Trophoblast cell (in vitro differentiated cells and primary cell): ENCODE measurements around the gene SLC37A3.
A peak's percentile ranks its signal among the peaks of the same experiment; 100 is the strongest.

Source experiments
- DNase-seq, 2 donors: peaks; one replicate each; pipeline ENCODE4 v3.0.0-alpha.2; 2016
- H2AFZ ChIP-seq: 2 replicates; pipeline ENCODE4 v1.6.1; 2013; ENCODE audit warnings: low read length, moderate library complexity, mild to moderate bottlenecking; ENCODE audit not compliant: insufficient read depth, poor library complexity
- H2AK5ac ChIP-seq: 2 replicates; pipeline ENCODE4 v1.6.1; 2013; ENCODE audit warnings: mild to moderate bottlenecking, low read length
- H2BK120ac ChIP-seq: 2 replicates; pipeline ENCODE4 v1.6.1; 2013; ENCODE audit warnings: low read length, mild to moderate bottlenecking, moderate library complexity; ENCODE audit not compliant: insufficient read depth, poor library complexity
- H2BK12ac ChIP-seq: 2 replicates; pipeline ENCODE4 v1.6.1; 2013; ENCODE audit warnings: mild to moderate bottlenecking, low read length, moderate library complexity
- H2BK5ac ChIP-seq: 2 replicates; pipeline ENCODE4 v1.6.1; 2013; ENCODE audit warnings: low read length, low read depth, moderate library complexity, mild to moderate bottlenecking; ENCODE audit not compliant: poor library complexity
- H3K14ac ChIP-seq: 2 replicates; pipeline ENCODE4 v1.6.1; 2013; ENCODE audit warnings: mild to moderate bottlenecking, low read length
- H3K18ac ChIP-seq: 2 replicates; pipeline ENCODE4 v1.6.1; 2013; ENCODE audit warnings: mild to moderate bottlenecking, low read length
- H3K23ac ChIP-seq: 2 replicates; pipeline ENCODE4 v1.6.1; 2013; ENCODE audit warnings: low read length
- H3K27ac ChIP-seq: 2 replicates; pipeline ENCODE4 v1.5.1; 2013; ENCODE audit warnings: low read depth, mild to moderate bottlenecking, inconsistent platforms, low read length, moderate library complexity
- H3K27me3 ChIP-seq: 2 replicates; pipeline ENCODE4 v1.6.1; 2013; ENCODE audit warnings: inconsistent platforms, mild to moderate bottlenecking, low read length, moderate library complexity; ENCODE audit not compliant: insufficient read depth
- H3K36me3 ChIP-seq, 2 experiments: 1 replicate in 1 of 2; 2 replicates in 1 of 2; pipeline ENCODE4 v1.6.1; 2013; ENCODE audit warnings: low read length in 2 of 2, mild to moderate bottlenecking in 2 of 2, moderate library complexity in 1 of 2; ENCODE audit not compliant: insufficient read depth in 2 of 2, control insufficient read depth in 1 of 2
- H3K4ac ChIP-seq: 2 replicates; pipeline ENCODE4 v1.6.1; 2013; ENCODE audit warnings: low read depth, mild to moderate bottlenecking, low read length, moderate library complexity
- H3K4me1 ChIP-seq, 2 experiments: 1 replicate in 1 of 2; 2 replicates in 1 of 2; pipeline ENCODE4 v1.6.1; 2013; ENCODE audit warnings: low read length in 2 of 2, mild to moderate bottlenecking in 2 of 2, moderate library complexity in 1 of 2; ENCODE audit not compliant: insufficient read depth in 2 of 2, control insufficient read depth in 1 of 2
- H3K4me2 ChIP-seq: 2 replicates; pipeline ENCODE4 v1.6.1; 2013; ENCODE audit warnings: inconsistent platforms, mild to moderate bottlenecking, low read length, moderate library complexity
- H3K4me3 ChIP-seq: 2 replicates; pipeline ENCODE4 v1.5.1; 2013; ENCODE audit warnings: mild to moderate bottlenecking, low read depth, low read length, inconsistent platforms
- H3K79me1 ChIP-seq: one replicate; pipeline ENCODE4 v1.6.1; 2013; ENCODE audit warnings: low read length
- H3K79me2 ChIP-seq: 2 replicates; pipeline ENCODE4 v1.6.1; 2013; ENCODE audit warnings: low read length, mild to moderate bottlenecking; ENCODE audit not compliant: control insufficient read depth, insufficient read depth, poor library complexity
- H3K9ac ChIP-seq: 2 replicates; pipeline ENCODE4 v1.6.1; 2013; ENCODE audit warnings: mild to moderate bottlenecking, low read length
- H3K9me3 ChIP-seq: 2 replicates; pipeline ENCODE4 v1.6.1; 2013; ENCODE audit warnings: low read depth, mild to moderate bottlenecking, control low read depth, inconsistent platforms, low read length; ENCODE audit not compliant: insufficient read depth
- H4K12ac ChIP-seq: 2 replicates; pipeline ENCODE4 v1.6.1; 2013; ENCODE audit warnings: low read depth, mild to moderate bottlenecking, low read length, moderate library complexity
- H4K8ac ChIP-seq: 2 replicates; pipeline ENCODE4 v1.6.1; 2013; ENCODE audit warnings: low read depth, mild to moderate bottlenecking, low read length, moderate library complexity
- H4K91ac ChIP-seq: one replicate; pipeline ENCODE4 v1.6.1; 2013; ENCODE audit warnings: low read depth, mild to moderate bottlenecking, low read length, moderate library complexity
- WGBS: extraction: QIAGEN DNeasy Blood & Tissue Kit; methylation state at CpG from one replicate; pipeline ENCODE4 v1.1.7; 2013; ENCODE audit warnings: missing lambda C conversion rate; ENCODE audit not compliant: insufficient read length, insufficient coverage; ENCODE audit errors: extremely low coverage; 5-methylcytosine and 5-hydroxymethylcytosine counted together

Gene SLC37A3

DNA sequence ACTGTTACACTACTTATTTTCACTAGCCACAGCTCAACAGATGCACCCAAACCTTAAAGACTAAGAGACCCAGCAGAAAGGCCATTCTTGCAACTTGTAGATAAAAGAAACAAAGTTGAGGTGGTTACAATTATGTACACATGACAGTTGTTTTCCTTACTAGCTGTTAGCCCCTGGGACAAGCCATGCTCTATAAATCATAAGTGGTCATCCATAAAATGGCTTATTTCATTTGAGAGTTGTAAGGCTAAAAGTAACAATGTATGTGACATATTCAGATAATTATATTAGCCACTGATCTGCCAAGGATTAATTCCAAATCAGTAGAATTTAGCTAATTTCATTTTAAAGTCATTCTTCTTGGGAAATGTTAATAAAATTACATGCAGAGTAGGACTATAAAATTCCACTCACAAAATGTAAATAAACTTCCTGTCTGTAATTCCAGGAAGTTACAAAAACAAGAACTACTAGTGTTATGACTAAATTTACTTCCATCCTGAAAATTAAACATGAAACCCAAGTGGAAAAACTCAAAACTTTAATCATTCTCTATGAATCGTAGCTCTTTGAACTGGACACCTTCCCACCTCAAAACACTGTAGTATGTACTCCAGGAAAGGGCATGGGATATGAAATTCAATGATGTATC, 13.3 kb downstream of the SLC37A3 start:
- Histone ChIP-seq H3K4me2 (no peak overlapping the region), H4K12ac (no peak overlapping the region), H3K4me3 (no peak overlapping the region), H2BK120ac (no peak overlapping the region), H3K79me2 (no peaks in the 10 kb centered on the region), H3K23ac (no peak overlapping the region), H3K9me3 (no peaks in the 10 kb centered on the region), H4K91ac (no peak overlapping the region), H3K4me1 (peaks cover under 1 to 10% of the 10 kb centered on the region in 2 experiments), H3K27ac (no peak overlapping the region), H2BK12ac (no peak overlapping the region), H3K36me3 (peaks cover 15 to 21% of the 10 kb centered on the region in 2 experiments), H3K14ac (no peak overlapping the region), H4K8ac (no peak overlapping the region), H3K18ac (no peak overlapping the region), H3K4ac (no peak overlapping the region), H2AK5ac (no peak overlapping the region), H3K9ac (no peak overlapping the region), H3K79me1 (no peaks in the 10 kb centered on the region), H3K27me3 (no peaks in the 10 kb centered on the region), H2BK5ac (no peak overlapping the region), H2AFZ (no peak overlapping the region)
- no CpG with 5 or more reads among the region's 1 CpG for WGBS
- no peak for DNase-seq

DNA sequence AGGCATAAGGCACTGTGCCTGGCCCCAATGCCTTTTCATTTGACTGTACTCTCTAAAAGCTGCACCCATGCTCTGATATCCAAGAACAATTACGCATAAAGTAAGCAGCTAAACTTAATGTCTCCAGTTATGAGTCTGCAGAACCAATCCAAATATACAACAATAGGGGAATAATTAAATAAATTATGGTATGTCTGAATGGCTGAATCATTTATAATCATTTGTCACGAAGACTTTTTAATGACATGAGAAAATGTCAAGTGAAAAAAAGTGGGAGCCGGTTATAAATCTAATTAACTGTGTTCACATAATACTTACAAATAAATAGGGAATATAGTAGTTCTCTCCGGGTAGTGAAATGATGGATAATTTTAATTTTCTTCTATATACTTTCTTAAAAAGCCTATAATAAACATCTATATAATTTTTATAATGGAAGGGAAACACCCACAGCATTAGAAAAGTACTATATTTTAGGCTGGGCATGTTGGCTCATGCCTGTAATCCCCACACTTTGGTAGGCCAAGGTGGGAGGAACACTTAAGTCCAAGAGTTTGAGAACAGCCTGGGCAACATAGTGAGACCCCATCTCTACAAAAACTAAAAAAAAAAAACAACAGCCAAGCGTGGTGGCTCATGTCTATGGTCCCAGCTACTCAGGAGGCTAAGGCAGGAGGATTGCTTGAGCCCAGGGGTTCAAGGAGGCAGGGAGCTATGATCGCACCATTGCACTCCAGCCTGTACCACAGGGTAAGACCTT, 14.2 kb downstream of the SLC37A3 start:
- no peak overlapping the region for H3K4ac ChIP-seq
- no peaks in the 10 kb centered on the region for H3K79me2 ChIP-seq
- no peaks in the 10 kb centered on the region for H3K9me3 ChIP-seq
- peak overlapping the region; percentile 51 for H3K18ac ChIP-seq
- H3K4me2 ChIP-seq = no peak overlapping the region
- no peak overlapping the region for H3K27ac ChIP-seq
- H3K27me3 ChIP-seq = no peaks in the 10 kb centered on the region
- peaks cover 0 to 3% of the 10 kb centered on the region in 2 experiments for H3K4me1 ChIP-seq
- no peak overlapping the region for H4K12ac ChIP-seq
- H3K4me3 ChIP-seq = no peak overlapping the region
- no peak overlapping the region for H2BK12ac ChIP-seq
- no peak overlapping the region for H2BK120ac ChIP-seq
- no peak for DNase-seq
- no peak overlapping the region for H2AFZ ChIP-seq
- no peak overlapping the region for H3K9ac ChIP-seq
- no peak overlapping the region for H4K91ac ChIP-seq
- no peaks in the 10 kb centered on the region for H3K79me1 ChIP-seq
- H2AK5ac ChIP-seq = no peak overlapping the region
- H2BK5ac ChIP-seq = no peak overlapping the region
- peaks cover 20 to 27% of the 10 kb centered on the region in 2 experiments for H3K36me3 ChIP-seq
- no peak overlapping the region for H4K8ac ChIP-seq
- H3K14ac ChIP-seq = no peak overlapping the region
- no peak overlapping the region for H3K23ac ChIP-seq
- WGBS = no CpG with 5 or more reads among the region's 6 CpGs

GRCh38 chr7:140375892-140376730, 22.2 kb downstream of the SLC37A3 start:
- H3K27ac ChIP-seq = no peak overlapping the region
- H3K4me3 ChIP-seq = no peak overlapping the region
- no peak overlapping the region for H4K12ac ChIP-seq
- H3K79me2 ChIP-seq = no peaks in the 10 kb centered on the region
- no peak overlapping the region for H3K18ac ChIP-seq
- H3K27me3 ChIP-seq = no peaks in the 10 kb centered on the region
- no peak overlapping the region for H2BK12ac ChIP-seq
- no peaks in the 10 kb centered on the region for H3K9me3 ChIP-seq
- peaks cover 32 to 35% of the 10 kb centered on the region in 2 experiments for H3K36me3 ChIP-seq
- no peak overlapping the region for H3K9ac ChIP-seq
- no peaks in the 10 kb centered on the region for H3K79me1 ChIP-seq
- no peak overlapping the region for H2BK5ac ChIP-seq
- DNase-seq = no peak
- H2AK5ac ChIP-seq = no peak overlapping the region
- no CpG with 5 or more reads among the region's 8 CpGs for WGBS
- no peak overlapping the region for H3K4ac ChIP-seq
- no peak overlapping the region for H4K91ac ChIP-seq
- H2AFZ ChIP-seq = no peak overlapping the region
- no peak overlapping the region for H2BK120ac ChIP-seq
- H3K14ac ChIP-seq = no peak overlapping the region
- no peak overlapping the region for H4K8ac ChIP-seq
- H3K4me1 ChIP-seq = no peaks in the 10 kb centered on the region
- H3K4me2 ChIP-seq = no peak overlapping the region
- no peak overlapping the region for H3K23ac ChIP-seq

- H4K12ac ChIP-seq = no peak overlapping the region
- DNase-seq = no peak
- no peak overlapping the region for H3K4me3 ChIP-seq
- no peak overlapping the region for H3K18ac ChIP-seq
- H3K4me2 ChIP-seq = no peak overlapping the region
- no peak overlapping the region for H2AFZ ChIP-seq
- H2AK5ac ChIP-seq = no peak overlapping the region
- no peak overlapping the region for H3K9ac ChIP-seq
- no peak overlapping the region for H3K23ac ChIP-seq
- no peaks in the 10 kb centered on the region for H3K79me2 ChIP-seq
- H4K8ac ChIP-seq = no peak overlapping the region
- no peak overlapping the region for H3K4ac ChIP-seq
- H4K91ac ChIP-seq = no peak overlapping the region
- H3K9me3 ChIP-seq = no peaks in the 10 kb centered on the region
- no peak overlapping the region for H2BK120ac ChIP-seq
- H3K79me1 ChIP-seq = no peaks in the 10 kb centered on the region
- H3K27me3 ChIP-seq = no peaks in the 10 kb centered on the region
- peaks cover 28 to 32% of the 10 kb centered on the region in 2 experiments for H3K36me3 ChIP-seq
- H2BK12ac ChIP-seq = no peak overlapping the region
- no CpG with 5 or more reads among the region's 9 CpGs for WGBS
- H2BK5ac ChIP-seq = no peak overlapping the region
- H3K27ac ChIP-seq = no peak overlapping the region
- H3K14ac ChIP-seq = no peak overlapping the region
- H3K4me1 ChIP-seq = no peaks in the 10 kb centered on the region
Observed at GRCh38 chr7:140375323-140375722, 23.0 kb downstream of the SLC37A3 start.
